CD14-positive monocyte (primary cell): ENCODE measurements around the gene ADGRF3. TPM values are rescaled to one million over a fixed set of nuclear protein-coding genes. Genes with fewer than 3 reads are reported as not detected.

Experiments used
- DNase-seq, 3 donors: peaks; one replicate each; pipeline ENCODE4 v3.0.0-alpha.2; 2011 to 2022
- H2AFZ ChIP-seq: 2 replicates; pipeline ENCODE4 v1.6.0; 2012; ENCODE audit warnings: mild to moderate bottlenecking, low read depth, low read length, inconsistent platforms; ENCODE audit not compliant: insufficient read depth, poor library complexity, severe bottlenecking
- H3K27ac ChIP-seq, 2 donors: 1 replicate in 1 of 2; 2 replicates in 1 of 2; pipeline ENCODE4 v1.5.1; 2012 to 2013; ENCODE audit warnings: low read length in 2 of 2, control low read depth in 1 of 2, inconsistent platforms in 1 of 2, low read depth in 1 of 2, mild to moderate bottlenecking in 1 of 2
- H3K27me3 ChIP-seq, 2 donors: one replicate each; pipeline versions ENCODE4 v1.6.0 to v1.6.1; 2011 to 2013; ENCODE audit warnings: low read length in 2 of 2; ENCODE audit not compliant: control insufficient read depth in 2 of 2, insufficient read depth in 2 of 2
- H3K36me3 ChIP-seq, 2 donors: replicated peaks in 1 of 2; 1 replicate in 1 of 2; 2 replicates in 1 of 2; pipeline versions ENCODE4 v1.5.1 to v1.6.1; 2012 to 2013; ENCODE audit warnings: low read length in 2 of 2, control low read depth in 1 of 2, inconsistent platforms in 1 of 2, mild to moderate bottlenecking in 1 of 2; ENCODE audit not compliant: insufficient read depth in 2 of 2, control insufficient read depth in 1 of 2
- H3K4me1 ChIP-seq, 2 donors: 1 replicate in 1 of 2; 2 replicates in 1 of 2; pipeline versions ENCODE4 v1.5.1 to v1.6.1; 2012 to 2013; ENCODE audit warnings: low read length in 2 of 2, control low read depth in 1 of 2, inconsistent platforms in 1 of 2, mild to moderate bottlenecking in 1 of 2, moderate library complexity in 1 of 2; ENCODE audit not compliant: insufficient read depth in 2 of 2, control insufficient read depth in 1 of 2
- H3K4me2 ChIP-seq: replicated peaks from 2 replicates; pipeline ENCODE3; 2012; ENCODE audit warnings: low read length, moderate library complexity, mild to moderate bottlenecking; ENCODE audit not compliant: poor library complexity, severe bottlenecking; ENCODE audit errors: extremely low read depth
- H3K4me3 ChIP-seq, 3 experiments: fragments of 200-600 bp in 1 of 3; sonication (generic) in 1 of 3; replicated peaks in 1 of 3; 1 replicate in 2 of 3; 2 replicates in 1 of 3; pipeline ENCODE4 v1.5.1; 2011 to 2013; ENCODE audit warnings: low read length in 3 of 3, mild to moderate bottlenecking in 3 of 3, control low read depth in 2 of 3, low read depth in 2 of 3, inconsistent platforms in 1 of 3, moderate library complexity in 1 of 3
- H3K79me2 ChIP-seq: 2 replicates; pipeline ENCODE4 v1.6.0; 2012; ENCODE audit warnings: mild to moderate bottlenecking, control low read depth, inconsistent platforms, low read length, moderate library complexity; ENCODE audit not compliant: insufficient read depth
- H3K9ac ChIP-seq: 2 replicates; pipeline ENCODE4 v1.6.0; 2017; ENCODE audit warnings: low read length, mild to moderate bottlenecking; ENCODE audit not compliant: insufficient read depth, poor library complexity, severe bottlenecking
- H3K9me3 ChIP-seq, 2 donors: replicated peaks in 1 of 2; 1 replicate in 1 of 2; 2 replicates in 1 of 2; pipeline versions ENCODE4 v1.5.1 to v1.6.1; 2012 to 2013; ENCODE audit warnings: low read length in 2 of 2, control low read depth in 1 of 2; ENCODE audit not compliant: control insufficient read depth in 1 of 2, insufficient read depth in 1 of 2
- H4K20me1 ChIP-seq: 2 replicates; pipeline ENCODE4 v1.6.0; 2012; ENCODE audit warnings: mild to moderate bottlenecking, low read length, control low read depth, moderate library complexity; ENCODE audit not compliant: insufficient read depth
- H3K27ac Mint-ChIP-seq, 7 donors: one replicate each; pipeline ENCODE4 v1.8.0; 2020; ENCODE audit warnings: mild to moderate bottlenecking in 7 of 7, mixed read lengths in 7 of 7, moderate library complexity in 6 of 7, inconsistent platforms in 2 of 7
- H3K27me3 Mint-ChIP-seq, 3 donors: one replicate each; pipeline ENCODE4 v1.8.0; 2021 to 2022; ENCODE audit warnings: low read depth in 3 of 3, mild to moderate bottlenecking in 3 of 3, mixed read lengths in 3 of 3, moderate library complexity in 3 of 3, inconsistent platforms in 1 of 3
- H3K36me3 Mint-ChIP-seq, 2 donors: one replicate each; pipeline ENCODE4 v1.8.0; 2020; ENCODE audit warnings: mixed read lengths in 2 of 2, inconsistent platforms in 1 of 2, mild to moderate bottlenecking in 1 of 2
- H3K4me1 Mint-ChIP-seq: one replicate; pipeline ENCODE4 v1.8.0; 2020; ENCODE audit warnings: mild to moderate bottlenecking, mixed read lengths
- H3K4me3 Mint-ChIP-seq, 2 donors: one replicate each; pipeline ENCODE4 v1.8.0; 2020; ENCODE audit warnings: mild to moderate bottlenecking in 2 of 2, mixed read lengths in 2 of 2, moderate library complexity in 1 of 2
- H3K9me3 Mint-ChIP-seq, 7 donors: one replicate each; pipeline ENCODE4 v1.8.0; 2020 to 2022; ENCODE audit warnings: mixed read lengths in 7 of 7, mild to moderate bottlenecking in 6 of 7, moderate library complexity in 6 of 7, inconsistent platforms in 2 of 7
- CTCF ChIP-seq: fragments of 200-600 bp; IDR thresholded peaks from one replicate; pipeline ENCODE4 v1.8.0; 2022; ENCODE audit warnings: antibody characterized with exemption, mild to moderate bottlenecking
- WGBS: methylation state at CpG from one replicate; pipeline ENCODE4 v1.1.5; 2013; ENCODE audit warnings: missing lambda C conversion rate; ENCODE audit not compliant: insufficient coverage; 5-methylcytosine and 5-hydroxymethylcytosine counted together
- intact Hi-C, 2 donors: fragments of 100-400 bp; cut with micrococcal nuclease; formaldehyde crosslinking; loops; one replicate each; pipeline versions ENCODE4 v1.15.0 to v1.15.1; 2023
- polyA plus RNA-seq, 3 donors: library from polyadenylated mRNA; depleted of rRNA in 1 of 3; unstranded in 2 of 3; stranded (reverse) in 1 of 3; fragments of 300-500 nt in 2 of 3; fragments of >200 nt in 1 of 3; fragmentation: Illumina TruSeq in 2 of 3; gene quantifications; 1 replicate in 2 of 3; 2 replicates in 1 of 3; pipeline ENCODE4 v1.2.3, GENCODE V29; 2012 to 2021

The ADGRF3 gene
- polyA plus RNA-seq, 3 donors: 0.33 TPM; not detected in 2

GRCh38 chr2:26352892-26353291 is 6.3 kb upstream of the ADGRF3 start:
- H2AFZ ChIP-seq: no peak overlapping the region
- no peaks in the 10 kb centered on the region for H3K27me3 ChIP-seq
- DNase-seq: peak in 1 of 3 donors; percentile 18
- peaks cover 9 to 10% of the 10 kb centered on the region in 2 donors for H3K36me3 Mint-ChIP-seq
- peaks cover 24% of the 10 kb centered on the region for H4K20me1 ChIP-seq
- H3K9ac ChIP-seq: no peak overlapping the region
- H3K4me1 ChIP-seq: no peaks in the 10 kb centered on the region
- intact Hi-C loops: no loop called here
- H3K4me3 ChIP-seq: no peak overlapping the region
- peak overlapping the region in 1 of 2 donors; percentile 46 for H3K27ac ChIP-seq
- peaks cover 100% of the 10 kb centered on the region for H3K79me2 ChIP-seq
- WGBS: no CpG with 5 or more reads among the region's 1 CpG
- no peaks in the 10 kb centered on the region for H3K9me3 Mint-ChIP-seq
- H3K9me3 ChIP-seq: no peaks in the 10 kb centered on the region
- peaks cover 0 to 26% of the 10 kb centered on the region in 2 donors for H3K36me3 ChIP-seq
- peak overlapping the region in 1 of 7 donors; percentile 27 for H3K27ac Mint-ChIP-seq
- no peak overlapping the region for H3K4me2 ChIP-seq
- H3K4me3 Mint-ChIP-seq: no peak overlapping the region
- TF ChIP-seq CTCF: no peak
- no peaks in the 10 kb centered on the region for H3K27me3 Mint-ChIP-seq
- H3K4me1 Mint-ChIP-seq: peaks cover 9% of the 10 kb centered on the region

GRCh38 chr2:26351375-26352090 is 4.9 kb upstream of the ADGRF3 start:
- no peak overlapping the region for H3K9ac ChIP-seq
- no peak overlapping the region for H3K4me2 ChIP-seq
- TF ChIP-seq CTCF: no peak
- no peak overlapping the region for H2AFZ ChIP-seq
- Mint-ChIP-seq H3K27me3 (no peaks in the 10 kb centered on the region), H3K4me3 (no peak overlapping the region), H3K36me3 (peaks cover 5 to 8% of the 10 kb centered on the region in 2 donors), H3K9me3 (no peaks in the 10 kb centered on the region), H3K27ac (peak overlapping the region in 4 of 7 donors; percentile 7 to 58 (median 24)), H3K4me1 (peaks cover 19% of the 10 kb centered on the region)
- peaks cover 0 to 22% of the 10 kb centered on the region in 2 donors for H3K36me3 ChIP-seq
- intact Hi-C loops: no loop called here
- H3K27me3 ChIP-seq: no peaks in the 10 kb centered on the region
- H4K20me1 ChIP-seq: peaks cover 20% of the 10 kb centered on the region
- no peaks in the 10 kb centered on the region for H3K9me3 ChIP-seq
- 98% methylated on average over 6 of the region's 10 CpGs for WGBS
- peaks cover 96% of the 10 kb centered on the region for H3K79me2 ChIP-seq
- peaks cover 9 to 11% of the 10 kb centered on the region in 2 donors for H3K4me1 ChIP-seq
- no peak overlapping the region for H3K4me3 ChIP-seq
- no peak for DNase-seq
- no peak overlapping the region for H3K27ac ChIP-seq
